ENCODE results near the gene HHATL.

HHATL gene

DNA sequence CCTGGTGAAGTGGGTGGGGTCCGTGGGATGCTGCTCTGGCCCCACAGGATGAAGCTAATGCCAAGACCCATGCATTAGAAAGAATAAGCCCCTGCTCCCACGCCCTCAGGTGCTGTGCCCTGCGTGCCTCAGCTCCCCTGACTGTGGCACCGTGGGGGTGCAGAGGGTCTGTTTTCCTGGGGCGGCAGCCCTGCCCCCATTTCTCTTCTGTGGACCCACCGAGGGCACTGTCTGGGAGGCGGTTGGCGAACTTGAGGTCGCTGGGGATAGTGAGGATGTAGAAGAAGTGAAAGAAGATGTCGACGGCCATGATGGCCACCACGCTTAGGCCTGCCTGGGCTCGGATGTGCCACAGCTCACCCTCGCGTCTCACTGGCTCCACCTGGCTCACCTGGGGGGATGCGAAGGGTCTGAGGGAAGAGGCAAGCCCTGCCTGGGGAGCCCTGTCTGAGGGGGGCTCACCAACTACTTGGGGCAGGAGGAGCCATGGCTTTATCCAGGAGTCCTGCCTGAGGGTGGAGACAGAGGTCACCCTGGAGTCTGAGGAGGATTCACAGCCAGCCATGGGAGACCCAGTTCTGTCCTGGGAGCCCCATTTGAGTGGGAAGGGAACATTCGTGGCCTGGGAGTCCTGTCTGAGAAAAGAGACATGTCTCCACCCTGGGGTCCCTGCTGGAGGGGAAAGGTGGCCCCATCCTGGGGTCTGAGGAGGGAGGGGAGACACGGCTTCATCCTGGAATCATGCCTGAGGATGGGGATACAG is 5.1 kb downstream of the HHATL start:
- no peak for DNase-seq

DNA sequence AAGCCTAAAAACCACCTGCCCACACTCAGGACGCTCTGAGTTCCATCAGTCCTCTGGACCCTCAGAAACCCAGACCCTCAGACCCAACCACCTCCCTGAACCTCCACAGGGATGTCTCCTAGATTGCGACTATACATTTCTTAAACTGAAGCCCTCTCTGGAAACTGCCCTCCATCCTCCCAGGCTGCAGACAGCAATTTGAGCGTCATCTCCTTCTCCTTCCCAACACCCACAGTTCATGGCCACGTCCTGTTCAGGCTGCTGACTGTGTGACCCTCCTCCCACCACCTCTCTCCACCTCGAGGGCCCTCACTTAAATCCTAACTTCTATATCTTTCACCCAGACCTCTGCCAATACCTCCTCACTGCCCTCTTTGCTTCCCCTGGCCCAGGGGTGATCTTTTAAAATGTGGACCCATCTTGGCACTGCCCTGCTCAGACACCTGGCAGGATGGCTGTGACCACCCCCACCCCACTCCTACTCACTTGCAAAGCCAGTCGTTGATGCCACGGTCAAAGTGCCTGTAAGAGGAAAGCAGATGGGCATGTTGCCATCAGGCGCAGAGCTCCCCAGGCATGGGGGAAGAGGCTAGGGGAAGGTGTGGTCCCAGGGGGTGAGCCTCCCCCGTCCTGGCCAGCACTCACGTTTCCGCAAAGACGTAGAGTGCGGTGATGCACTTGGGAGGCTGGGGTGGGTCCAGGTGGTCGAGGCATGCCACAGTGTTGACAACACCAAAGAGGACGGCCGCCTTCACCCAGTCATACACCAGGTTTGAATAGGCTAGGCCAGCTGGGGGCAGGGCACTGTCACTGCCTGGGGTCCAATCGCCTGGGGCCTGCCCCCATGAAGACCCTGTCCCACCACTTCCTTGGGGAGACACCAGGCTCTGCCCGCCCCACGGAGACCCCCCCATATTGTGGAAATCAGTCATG is 6.0 kb downstream of the HHATL start:
- no peak for DNase-seq

DNA sequence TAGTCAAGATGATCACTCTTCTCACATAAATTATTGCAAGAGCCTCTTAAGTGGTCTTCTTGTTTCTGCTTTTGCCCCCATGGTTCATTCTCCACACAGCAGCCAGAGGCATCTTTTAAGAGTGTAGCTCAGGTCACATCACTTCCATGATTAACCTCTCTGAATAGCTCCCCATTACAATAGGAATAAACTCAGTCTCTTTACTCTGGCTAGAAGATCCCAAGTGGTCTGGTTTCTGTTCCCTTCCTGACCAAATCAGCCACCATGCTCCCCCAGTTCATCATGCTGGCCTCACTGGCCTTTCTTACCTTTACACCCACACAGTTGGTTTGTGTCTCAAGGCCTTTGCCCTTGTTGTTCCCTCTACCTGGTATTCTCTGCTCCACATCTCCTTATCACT is 8.2 kb downstream of the HHATL start:
- DNase-seq = no peak

GRCh38 chr3:42693530-42693930 is 9.1 kb downstream of the HHATL start:
- no peak for DNase-seq

DNA sequence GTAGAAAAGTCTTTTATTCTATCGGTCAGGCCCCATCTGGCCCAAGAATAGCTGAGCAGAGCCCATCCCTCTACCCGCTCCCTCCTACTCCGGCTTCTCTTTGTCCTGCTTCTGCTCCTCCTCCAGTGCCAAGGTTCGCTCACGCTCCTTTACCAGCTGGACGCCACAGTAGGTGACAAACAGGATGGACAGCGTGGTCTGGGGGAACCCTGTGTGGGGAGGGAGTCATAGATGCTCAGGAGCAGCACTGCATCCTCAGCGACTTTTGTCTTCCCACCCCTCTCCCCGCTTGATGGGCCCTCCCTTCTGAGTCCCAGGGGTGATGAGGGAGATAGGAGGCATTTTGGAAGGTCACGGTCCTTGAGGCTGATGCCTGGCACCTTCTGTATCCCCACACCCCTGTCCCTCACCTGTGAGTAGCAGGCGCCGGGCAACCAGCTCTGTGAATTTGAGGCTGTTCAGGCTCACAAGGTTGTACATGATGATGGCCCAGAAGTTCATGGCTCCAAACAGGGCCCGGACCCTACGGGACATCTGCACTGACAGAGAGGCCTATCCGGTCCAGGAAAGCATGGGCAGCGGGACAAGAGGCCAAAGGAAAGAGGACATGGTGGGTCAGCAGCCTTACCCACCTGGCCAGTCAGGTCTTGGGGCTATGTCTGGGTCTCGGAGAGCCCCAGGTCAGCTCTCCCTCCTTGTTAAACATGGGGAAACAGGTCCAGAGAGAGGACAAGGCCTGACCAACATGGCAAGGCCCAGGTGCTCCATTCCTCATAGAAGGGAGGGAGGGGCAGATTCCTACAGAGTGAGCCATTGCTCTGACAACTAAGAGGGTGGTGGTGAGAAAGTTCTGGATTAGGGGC is 9.7 kb downstream of the HHATL start:
- no peak for DNase-seq

DNA sequence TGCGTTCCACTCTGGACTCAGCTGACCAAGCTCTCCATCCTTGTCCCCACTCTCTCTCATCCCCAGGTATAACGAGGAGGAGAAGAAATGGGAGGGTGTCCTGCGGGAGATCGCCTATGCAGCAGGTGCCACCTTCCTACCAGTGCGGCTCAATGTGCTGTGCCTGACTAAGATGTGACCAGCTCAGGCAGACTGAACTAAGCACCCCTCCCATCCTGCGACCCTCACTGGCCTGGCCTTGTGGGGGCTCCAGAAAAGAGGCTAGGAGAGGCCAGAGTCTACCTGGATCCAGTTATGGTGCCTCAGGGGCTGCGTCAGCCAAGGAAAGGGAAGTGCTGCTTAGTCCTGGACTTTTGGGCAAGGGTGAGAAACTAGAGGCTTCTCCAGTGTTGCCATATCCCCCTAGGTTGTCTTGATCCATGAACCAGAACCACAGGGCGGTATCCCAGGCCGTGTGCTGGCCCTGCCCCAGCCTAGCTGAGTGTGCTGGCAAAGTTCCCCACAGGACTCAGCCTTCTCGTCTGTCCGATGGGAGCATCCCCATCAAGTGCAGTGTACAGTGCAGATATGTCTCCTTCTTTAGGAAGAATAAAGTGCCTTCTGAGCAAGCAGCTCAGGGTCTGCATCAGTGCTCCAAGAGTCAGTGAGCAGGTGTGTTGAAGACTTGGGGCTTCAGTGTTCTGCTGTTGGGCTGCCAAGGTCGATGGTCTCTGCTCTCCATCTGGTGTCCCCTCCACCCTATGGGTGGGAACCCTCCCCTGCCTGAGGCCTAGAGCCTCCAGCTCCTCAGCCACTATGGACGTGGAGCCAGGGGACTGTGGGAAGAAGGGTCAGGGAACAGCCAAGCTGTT is 10.6 kb downstream of the HHATL start:
- no peak for DNase-seq

DNA sequence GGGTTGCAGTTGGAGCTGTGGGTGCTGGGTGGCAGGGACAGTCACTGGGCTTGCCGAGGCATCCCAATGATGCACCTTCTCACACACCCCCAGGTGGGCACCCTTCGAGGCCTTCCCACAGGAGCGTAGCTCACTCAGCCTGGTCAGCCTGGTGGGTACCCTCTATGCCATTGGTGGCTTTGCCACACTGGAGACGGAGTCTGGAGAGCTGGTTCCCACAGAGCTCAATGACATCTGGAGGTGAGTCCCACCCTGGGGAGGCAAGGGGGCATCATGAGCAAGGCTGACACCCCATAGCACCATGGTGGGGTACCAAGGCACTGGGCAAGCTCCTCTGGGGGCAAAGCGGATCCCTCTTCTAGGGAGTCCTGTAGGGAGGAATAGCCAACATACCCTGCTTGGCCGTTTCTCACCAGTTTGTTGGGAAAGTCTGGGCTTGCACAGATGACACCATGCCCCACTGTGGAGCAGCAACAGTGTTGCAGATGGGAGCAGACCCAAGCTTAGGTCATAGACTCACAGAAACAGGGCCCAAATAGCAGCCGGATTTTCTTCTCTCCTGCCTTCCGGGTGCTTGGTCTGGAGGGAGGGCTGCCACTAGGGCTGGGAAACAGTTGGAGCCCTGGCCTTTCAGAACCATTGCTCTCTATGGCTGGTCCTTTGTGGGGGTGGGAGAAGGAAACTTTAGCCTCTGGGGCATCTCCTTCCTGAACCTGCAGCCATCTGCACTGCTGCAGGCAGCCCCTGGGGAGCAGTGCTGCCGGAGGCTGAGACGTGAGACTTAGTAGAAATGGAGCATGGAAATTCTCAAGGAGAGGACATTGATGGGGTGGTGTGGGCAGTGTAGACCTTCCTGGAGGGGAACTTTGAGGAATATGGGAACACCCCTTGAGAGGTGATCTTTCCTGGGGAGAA is 11.6 kb downstream of the HHATL start:
- DNase-seq = no peak

DNA sequence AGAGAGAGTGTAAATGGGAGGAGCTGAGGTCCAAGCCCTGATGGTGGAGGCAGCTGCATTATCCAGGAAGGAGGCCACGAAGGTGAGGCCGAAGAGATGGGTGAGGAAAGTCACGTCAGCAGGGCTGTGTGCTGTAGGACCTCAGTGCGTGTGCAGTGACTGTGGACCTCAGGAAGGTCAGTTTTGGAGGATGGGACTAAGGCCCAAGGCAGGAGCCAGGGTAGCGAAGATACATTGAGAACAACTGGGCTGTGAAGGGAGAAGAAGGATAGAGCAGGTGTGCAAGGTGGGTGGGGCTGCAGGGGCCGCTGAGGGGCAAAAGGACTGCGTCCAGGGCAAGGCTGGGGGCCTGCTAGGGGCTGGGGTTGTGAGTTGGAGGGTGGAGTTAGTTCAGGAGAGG is 12.4 kb downstream of the HHATL start:
- no peak for DNase-seq

DNA sequence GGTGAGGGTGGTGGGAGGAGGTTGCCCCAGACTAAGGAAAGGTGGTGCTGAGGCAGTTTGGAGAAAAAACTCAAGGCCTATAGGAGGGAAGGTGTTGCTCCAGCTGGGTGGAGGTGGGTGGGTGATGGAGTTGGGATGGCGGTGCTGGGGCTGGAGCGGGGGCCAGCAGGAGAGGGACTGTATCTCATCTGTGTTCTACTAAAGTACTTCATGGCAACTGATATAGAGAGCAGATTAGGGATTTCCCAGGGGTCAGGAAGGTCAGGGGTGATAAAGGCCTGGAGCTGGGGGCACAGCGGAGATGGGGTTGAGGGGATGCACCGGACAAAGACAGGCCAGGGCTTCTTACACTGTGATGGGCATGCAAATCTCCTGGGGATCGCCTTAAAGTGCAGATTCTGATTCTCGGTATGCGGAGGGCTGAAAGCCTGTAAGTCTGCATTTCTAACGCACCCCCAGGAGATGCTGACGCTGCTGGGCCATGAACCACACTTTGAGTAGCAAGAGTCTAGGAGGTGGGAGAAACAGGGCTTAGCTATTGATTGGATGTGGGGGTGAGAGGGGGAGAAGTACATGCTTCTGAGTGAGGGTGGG is 13.1 kb downstream of the HHATL start:
- no peak for DNase-seq

GRCh38 chr3:42688487-42689420 is 13.8 kb downstream of the HHATL start:
- DNase-seq = no peak

DNA sequence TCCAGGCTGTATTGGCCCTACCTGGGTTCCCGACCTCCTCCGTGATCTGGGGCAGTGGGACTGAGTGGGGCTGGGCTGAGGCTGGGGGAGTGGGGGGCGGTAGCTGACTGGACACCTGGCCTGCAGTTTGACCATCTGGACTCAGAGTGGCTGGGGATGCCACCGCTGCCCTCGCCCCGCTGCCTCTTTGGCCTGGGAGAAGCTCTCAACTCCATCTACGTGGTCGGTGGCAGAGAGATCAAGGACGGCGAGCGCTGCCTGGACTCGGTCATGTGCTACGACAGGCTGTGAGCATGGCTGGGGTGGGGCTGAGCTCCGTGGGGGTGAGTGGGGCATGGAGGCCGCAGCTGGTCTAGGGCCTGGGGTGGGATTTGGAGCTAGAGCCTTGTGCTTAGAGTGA is 14.6 kb downstream of the HHATL start:
- no peak for DNase-seq

DNA sequence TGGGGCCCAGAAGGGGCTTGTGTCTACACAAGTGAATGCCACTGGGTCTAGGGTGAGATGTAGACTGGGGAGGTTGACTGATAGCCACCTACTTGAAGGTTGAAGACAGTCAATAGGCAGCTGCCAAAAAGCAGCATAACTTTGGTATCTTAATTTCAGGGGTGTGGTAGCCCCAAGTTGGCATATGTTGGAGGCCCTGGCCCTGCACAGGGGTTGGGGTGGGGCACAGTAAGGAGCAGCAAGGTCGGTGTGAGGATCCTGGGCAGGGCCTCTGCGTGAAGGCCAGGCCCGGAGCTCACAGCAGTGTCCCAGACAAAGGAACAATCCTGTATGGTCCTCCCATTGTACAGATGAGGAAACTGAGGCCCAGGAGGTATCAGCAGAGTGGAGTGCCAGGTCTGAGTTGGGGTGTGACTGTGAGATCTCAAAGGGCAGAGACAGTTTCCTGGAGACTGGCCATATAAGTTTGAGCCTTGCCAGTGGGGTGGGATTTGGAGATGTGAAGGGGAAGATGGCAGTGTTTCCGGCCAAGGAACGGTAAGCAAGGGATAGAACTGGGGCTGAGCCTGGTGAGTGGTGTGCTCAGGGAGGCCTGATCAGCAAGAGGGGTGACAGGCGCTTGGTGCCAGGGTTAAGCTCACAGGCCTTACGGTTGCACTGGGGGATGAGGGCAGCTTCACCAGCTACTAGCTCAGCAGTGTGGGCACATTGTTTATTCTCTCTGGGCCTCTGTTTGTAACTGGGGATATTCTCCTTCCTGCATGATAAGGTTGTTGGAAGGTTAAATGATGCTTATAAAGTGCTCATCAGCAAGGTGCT is 15.6 kb downstream of the HHATL start:
- no peak for DNase-seq

GRCh38 chr3:42685891-42686820 is 16.4 kb downstream of the HHATL start:
- DNase-seq = no peak

GRCh38 chr3:42685363-42685881 is 17.2 kb downstream of the HHATL start, which contains the start of gene KLHL40:
Gene KLHL40, plus strand, starts transcription at chr3:42685537. Its CDS starts 82 bp downstream, at chr3:42685619.
- DNase-seq = no peak

GRCh38 chr3:42684632-42685362 is 17.8 kb downstream of the HHATL start:
- no peak for DNase-seq

Data from activated naive CD4-positive, alpha-beta T cell (primary cell).